GM18505 (cell line): ENCODE results near the gene NFKB1.
A peak's percentile ranks its signal among the peaks of the same experiment; 100 is the strongest.

Experiments
- ATAC-seq: cut with Tn5 transposase; IDR thresholded peaks from one replicate; pipeline ENCODE4 v1.9.1; 2021; ENCODE audit not compliant: unreplicated experiment
- POLR2A ChIP-seq: IDR thresholded peaks from 4 replicates; pipeline ENCODE4 v1.6.1; 2011; ENCODE audit warnings: borderline replicate concordance; ENCODE audit not compliant: insufficient read depth, insufficient read length; ENCODE audit errors: extremely low read depth

The NFKB1 gene

GRCh38 chr4:102572452-102572851 lies 71.3 kb downstream of the NFKB1 start:
- no peak for TF ChIP-seq POLR2A
- no peak for ATAC-seq

DNA sequence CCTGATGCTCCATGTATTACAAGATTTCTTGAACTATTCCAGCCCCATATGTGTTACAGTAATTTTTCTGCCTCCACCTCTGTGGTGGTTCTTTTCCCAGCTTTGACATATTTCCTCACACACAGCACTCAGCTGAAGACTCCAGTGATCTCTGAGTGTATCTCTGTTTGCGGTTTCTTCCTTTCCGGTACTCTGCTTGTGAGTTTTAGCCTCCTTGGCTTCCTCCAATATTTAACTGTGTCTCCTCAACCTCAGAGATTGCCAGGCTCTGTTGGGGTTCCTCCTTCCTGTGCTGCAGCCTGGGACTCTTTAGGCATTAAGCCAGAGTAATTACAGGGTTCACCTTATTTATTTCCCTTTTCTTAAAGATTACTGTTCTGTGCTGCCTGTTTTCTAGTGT lies 73.2 kb downstream of the NFKB1 start:
- no peak for TF ChIP-seq POLR2A
- no peak for ATAC-seq

DNA sequence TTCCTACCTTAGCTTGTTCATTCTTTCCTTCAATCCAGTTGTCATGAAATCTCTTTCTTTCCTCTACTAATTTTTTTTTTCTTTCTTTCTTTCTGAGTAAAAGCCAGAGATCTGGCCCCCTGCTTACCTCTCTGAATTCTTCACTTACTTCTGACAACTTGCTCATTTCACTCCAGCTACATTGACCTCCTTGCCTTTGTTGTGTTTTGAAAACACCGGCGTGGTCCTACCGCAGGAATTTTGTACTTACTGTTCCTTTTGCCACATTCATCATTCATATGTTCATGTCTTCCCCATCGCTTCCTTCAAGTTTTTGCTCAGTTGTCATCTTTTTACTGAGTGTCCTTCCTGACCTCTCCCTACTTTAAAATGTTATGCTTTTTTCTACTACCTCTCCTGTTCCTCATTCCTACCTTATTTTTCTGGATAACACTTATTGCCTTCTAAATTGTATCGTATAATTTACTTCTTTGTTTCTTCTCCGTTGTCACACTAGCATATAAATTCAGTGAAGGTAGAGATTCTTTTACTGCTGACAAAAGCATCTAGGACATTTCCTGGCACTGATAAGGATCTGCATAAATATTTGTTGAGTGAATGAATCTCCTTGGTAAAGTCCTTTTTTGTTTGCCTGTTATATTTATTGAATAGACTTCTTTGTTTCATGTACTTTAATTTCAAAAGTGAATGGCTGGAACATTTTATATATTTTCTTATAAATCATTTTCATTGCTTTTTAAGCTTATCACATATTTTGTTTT lies 74.4 kb downstream of the NFKB1 start:
- TF ChIP-seq POLR2A, result no peak
- ATAC-seq, result no peak

- no peak for TF ChIP-seq POLR2A
- no peak for ATAC-seq
These were observed 77.1 kb downstream of the NFKB1 start for GRCh38 chr4:102578270-102578669.

GRCh38 chr4:102578819-102579218 lies 77.7 kb downstream of the NFKB1 start:
- no peak for TF ChIP-seq POLR2A
- ATAC-seq, result no peak

GRCh38 chr4:102579794-102580462 lies 78.8 kb downstream of the NFKB1 start:
- no peak for TF ChIP-seq POLR2A
- no peak for ATAC-seq

GRCh38 chr4:102580463-102580842 lies 79.3 kb downstream of the NFKB1 start:
- TF ChIP-seq POLR2A, result no peak
- no peak for ATAC-seq

- TF ChIP-seq POLR2A, result no peak
- ATAC-seq, result no peak
These were observed 82.9 kb downstream of the NFKB1 start for GRCh38 chr4:102584091-102584490.

DNA sequence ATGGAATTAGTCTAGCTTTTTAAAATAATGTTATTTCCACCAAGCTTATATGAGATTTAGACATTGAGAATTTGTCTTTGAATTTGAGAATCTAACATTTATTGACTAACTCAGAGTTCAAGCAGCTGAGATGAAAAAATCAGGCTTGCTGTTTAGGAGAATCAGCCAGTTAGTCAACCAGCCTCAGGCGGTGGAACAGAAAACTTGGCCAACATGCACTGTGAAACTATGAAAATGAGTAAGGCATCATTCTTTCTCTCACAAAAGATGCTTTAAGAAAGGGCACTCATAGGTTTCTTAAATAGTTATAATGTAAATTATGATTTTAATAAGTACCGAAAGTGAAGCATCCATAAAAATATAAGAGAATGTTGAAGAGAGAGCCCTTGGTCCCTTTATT lies 84.2 kb downstream of the NFKB1 start:
- ATAC-seq, result peak; percentile 43
- TF ChIP-seq POLR2A, result no peak

DNA sequence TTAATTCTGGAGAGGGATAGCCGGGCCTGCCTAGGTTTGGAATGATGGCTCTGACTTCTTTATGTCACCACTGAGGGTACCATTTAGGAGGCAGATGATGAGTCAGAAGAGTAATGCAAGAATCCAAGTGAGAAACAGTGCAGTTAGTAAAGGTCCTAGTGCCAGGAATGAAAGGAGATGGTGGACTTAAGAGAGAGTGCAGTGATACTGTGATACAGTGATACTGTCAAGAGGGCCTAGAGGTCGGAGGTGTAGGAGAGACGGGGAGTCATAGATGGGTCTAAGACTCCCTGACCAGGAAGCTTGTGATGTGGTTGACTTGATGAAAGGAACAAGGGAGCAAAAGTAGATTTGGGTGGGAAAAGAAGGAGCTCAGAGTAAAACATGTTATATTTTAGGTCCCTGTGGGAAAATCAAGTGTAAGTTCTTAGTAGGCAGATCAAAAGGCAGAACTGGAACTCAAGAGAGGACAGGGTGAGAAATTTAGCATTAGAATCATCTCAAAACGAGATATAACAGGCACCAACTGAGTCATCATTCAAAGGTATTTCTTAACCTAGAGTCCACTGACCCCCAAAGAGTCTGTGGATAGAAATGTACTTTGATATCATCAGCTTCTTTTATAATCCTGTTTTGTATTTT lies 85.0 kb downstream of the NFKB1 start:
- no peak for TF ChIP-seq POLR2A
- ATAC-seq, result peak; percentile 60

- TF ChIP-seq POLR2A, result no peak
- ATAC-seq, result peak; percentile 47
These were observed 85.5 kb downstream of the NFKB1 start for GRCh38 chr4:102586644-102587021.

GRCh38 chr4:102589743-102590142 lies 88.6 kb downstream of the NFKB1 start:
- TF ChIP-seq POLR2A, result no peak
- ATAC-seq, result no peak

- ATAC-seq, result no peak
- TF ChIP-seq POLR2A, result no peak
These were observed 91.1 kb downstream of the NFKB1 start for GRCh38 chr4:102592256-102592655.

GRCh38 chr4:102593147-102593546 lies 92.0 kb downstream of the NFKB1 start:
- ATAC-seq, result no peak
- TF ChIP-seq POLR2A, result no peak

DNA sequence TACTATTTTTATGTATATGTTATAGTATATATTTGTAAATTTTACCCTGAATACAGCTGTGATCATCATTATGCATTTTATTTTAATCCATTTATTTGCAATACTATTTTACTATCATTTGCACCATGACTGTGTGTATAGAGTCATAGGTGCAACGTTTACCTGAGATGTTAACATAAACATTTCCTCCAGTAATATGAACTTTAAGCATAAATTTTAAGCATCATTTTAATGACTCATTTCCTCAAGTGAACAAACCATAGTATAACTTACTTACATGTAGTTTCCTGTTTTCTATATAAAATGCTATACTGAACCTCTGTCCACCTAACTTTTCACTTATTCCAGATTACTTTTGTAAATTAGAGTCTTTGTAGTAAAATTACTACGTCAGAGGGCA lies 92.8 kb downstream of the NFKB1 start:
- no peak for TF ChIP-seq POLR2A
- no peak for ATAC-seq

GRCh38 chr4:102596532-102596931 lies 95.4 kb downstream of the NFKB1 start:
- TF ChIP-seq POLR2A, result no peak
- ATAC-seq, result no peak
